Neural cell (in vitro differentiated cells): Measurements from ENCODE around the gene PNPLA2. TPM values are rescaled to one million over a fixed set of nuclear protein-coding genes. Genes with fewer than 3 reads are reported as not detected.
A peak's percentile ranks its signal among the peaks of the same experiment; 100 is the strongest.

Experiments
- H2AFZ ChIP-seq: fragments of 200-600, 300-800 bp; sonication (generic), shearing (Covaris generic); 2 replicates; pipeline ENCODE4 v1.6.0; 2014; ENCODE audit warnings: low read depth, mild to moderate bottlenecking, antibody characterized with exemption, low read length, moderate library complexity
- H3F3A ChIP-seq: fragments of 200-600 bp; shearing (Covaris generic); 2 replicates; pipeline ENCODE4 v1.6.1; 2016; ENCODE audit warnings: mild to moderate bottlenecking, moderate library complexity, mixed read lengths, antibody characterized with exemption, low read length; ENCODE audit not compliant: insufficient read depth, poor library complexity, severe bottlenecking
- H3K27ac ChIP-seq: fragments of 200-600, 300-800 bp; sonication (generic), shearing (Covaris generic); 2 replicates; pipeline ENCODE4 v1.5.1; 2014; ENCODE audit warnings: mild to moderate bottlenecking, low read length, moderate library complexity
- H3K27me3 ChIP-seq: fragments of 300-800, 200-600 bp; sonication (generic), shearing (Covaris generic); 2 replicates; pipeline ENCODE4 v1.6.0; 2014; ENCODE audit warnings: mild to moderate bottlenecking, low read depth, low read length, moderate library complexity; ENCODE audit not compliant: insufficient read depth
- H3K36me3 ChIP-seq: fragments of 300-800, 200-600 bp; sonication (generic), shearing (Covaris generic); 2 replicates; pipeline ENCODE4 v1.5.1; 2014; ENCODE audit warnings: mild to moderate bottlenecking, antibody characterized with exemption, low read length, moderate library complexity; ENCODE audit not compliant: insufficient read depth
- H3K4me2 ChIP-seq: fragments of 300-800, 200-600 bp; sonication (generic), shearing (Covaris generic); 2 replicates; pipeline ENCODE4 v1.6.0; 2014; ENCODE audit warnings: mild to moderate bottlenecking, low read length
- H3K4me3 ChIP-seq: fragments of 300-800, 200-600 bp; sonication (generic), shearing (Covaris generic); 2 replicates; pipeline ENCODE4 v1.5.1; 2014; ENCODE audit warnings: mild to moderate bottlenecking, low read length, moderate library complexity
- H3K79me2 ChIP-seq: fragments of 200-600 bp; shearing (Covaris generic); replicated peaks from 2 replicates; pipeline ENCODE4 v1.6.0; 2014; ENCODE audit warnings: mild to moderate bottlenecking, low read length, moderate library complexity; ENCODE audit not compliant: insufficient read depth
- H3K9ac ChIP-seq: fragments of 300-800, 200-600 bp; sonication (generic), shearing (Covaris generic); 2 replicates; pipeline ENCODE4 v1.6.1; 2016; ENCODE audit warnings: mild to moderate bottlenecking, low read length, mixed read lengths
- H3K9me2 ChIP-seq: fragments of 200-600 bp; shearing (Covaris generic); 2 replicates; pipeline ENCODE4 v1.6.1; 2016; ENCODE audit warnings: mild to moderate bottlenecking, low read length, mixed read lengths; ENCODE audit not compliant: insufficient read depth
- H3K9me3 ChIP-seq: fragments of 200-600, 300-800 bp; sonication (generic), shearing (Covaris generic); 2 replicates; pipeline ENCODE4 v1.6.1; 2016; ENCODE audit warnings: mild to moderate bottlenecking, mixed run types, low read length, moderate library complexity, mixed read lengths
- H4K20me1 ChIP-seq: fragments of 200-600 bp; shearing (Covaris generic); 2 replicates; pipeline ENCODE4 v1.6.1; 2016; ENCODE audit warnings: mild to moderate bottlenecking, mixed run types; ENCODE audit not compliant: insufficient read depth
- EP300 ChIP-seq: fragments of 450-650 bp; conservative IDR thresholded peaks from 2 replicates; pipeline ENCODE4 v1.6.1; 2014; ENCODE audit warnings: antibody characterized with exemption, mild to moderate bottlenecking, moderate library complexity; ENCODE audit not compliant: poor library complexity, severe bottlenecking
- EZH2 ChIP-seq: fragments of 200-600, 300-800 bp; shearing (Covaris generic), sonication (generic); IDR thresholded peaks from 2 replicates; pipeline ENCODE4 v1.6.1; 2014; ENCODE audit warnings: antibody characterized with exemption, low read length, borderline replicate concordance, mild to moderate bottlenecking; ENCODE audit not compliant: insufficient read depth, poor library complexity, severe bottlenecking
- MXI1 ChIP-seq: fragments of 450-650 bp; conservative IDR thresholded peaks from 2 replicates; pipeline ENCODE4 v1.6.1; 2014; ENCODE audit warnings: antibody characterized with exemption, mild to moderate bottlenecking; ENCODE audit not compliant: poor library complexity, severe bottlenecking
- POLR2AphosphoS5 ChIP-seq: IDR thresholded peaks from 2 replicates; pipeline ENCODE4 v1.6.1; 2012
- RAD21 ChIP-seq: fragments of 450-650 bp; conservative IDR thresholded peaks from 2 replicates; pipeline ENCODE4 v1.6.1; 2014; ENCODE audit warnings: antibody characterized with exemption, mild to moderate bottlenecking, moderate library complexity
- SMC3 ChIP-seq: fragments of 450-650 bp; conservative IDR thresholded peaks from 2 replicates; pipeline ENCODE4 v1.6.1; 2014; ENCODE audit warnings: antibody characterized with exemption, mild to moderate bottlenecking, moderate library complexity; ENCODE audit not compliant: poor library complexity
- TAF1 ChIP-seq: IDR thresholded peaks from 2 replicates; pipeline ENCODE4 v1.6.1; 2012; ENCODE audit warnings: low read depth
- polyA plus RNA-seq: library from polyadenylated mRNA; depleted of rRNA; stranded (reverse); fragments of >200 nt; gene quantifications from 2 replicates; pipeline ENCODE4 v1.2.3, GENCODE V29; 2014
- TF ChIP-seq, protein P1 (sequence below): IDR thresholded peaks from 2 replicates; pipeline ENCODE4 v1.6.1; 2012; ENCODE audit warnings: borderline replicate concordance
- TF ChIP-seq, protein P2 (sequence below): fragments of 450-650 bp; IDR thresholded peaks from 2 replicates; pipeline ENCODE4 v1.5.1; 2014; ENCODE audit warnings: antibody characterized with exemption, mild to moderate bottlenecking, moderate library complexity; ENCODE audit not compliant: poor library complexity, severe bottlenecking

Gene PNPLA2
- polyA plus RNA-seq, 1 donor from 2014 or later, result 7.8 TPM

DNA sequence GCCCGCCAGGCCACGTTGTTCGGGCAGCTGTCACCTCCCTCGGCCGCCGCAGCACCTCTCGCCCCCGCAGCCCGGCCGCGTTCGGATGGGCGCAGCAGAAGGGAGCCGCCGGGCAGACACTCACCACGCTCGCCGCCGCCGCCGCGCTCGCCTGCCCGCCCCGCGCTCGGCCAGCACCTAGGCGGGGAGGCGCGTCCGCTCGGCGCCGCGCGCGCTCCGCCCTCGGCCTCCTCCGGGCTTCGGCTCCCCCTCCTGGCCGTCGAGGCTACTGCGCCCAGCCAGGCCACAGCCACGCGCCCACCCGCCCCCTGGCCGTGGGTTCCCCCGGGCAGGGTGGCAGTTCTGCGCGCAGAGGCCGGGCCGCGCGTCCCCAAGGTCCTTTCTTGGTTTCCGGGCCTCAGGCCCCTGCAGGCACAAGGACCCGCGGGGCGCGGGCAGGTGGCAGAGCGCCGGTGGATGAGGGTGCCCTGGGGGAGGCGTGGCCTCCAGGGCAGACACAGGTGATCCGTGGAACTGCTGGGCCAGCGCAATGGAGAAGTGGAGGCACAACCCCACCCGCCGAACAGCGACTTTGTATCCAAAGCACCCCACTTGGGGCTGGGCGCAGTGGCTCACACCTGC lies 20.5 kb upstream of the PNPLA2 start, which contains the start of gene SLC25A22:
SLC25A22 (minus strand) TSS at position 189 of the 621 bp plus-strand sequence. CDS start 3,275 bp downstream, outside the sequence.
- Histone ChIP-seq H3K36me3 (no peaks in the 10 kb centered on the region), H3K9me3 (no peaks in the 10 kb centered on the region), H3K27ac (peak within 1 kb of the TSS; percentile 99), H2AFZ (peak within 1 kb of the TSS; percentile 68), H3K79me2 (peaks cover 13% of the 10 kb centered on the region), H3K9me2 (no peaks in the 10 kb centered on the region), H3K9ac (peak within 1 kb of the TSS; percentile 99), H4K20me1 (no peaks in the 10 kb centered on the region), H3K4me3 (peak within 1 kb of the TSS; percentile 100), H3K27me3 (no peaks in the 10 kb centered on the region), H3F3A (no peaks in the 10 kb centered on the region), H3K4me2 (peak within 1 kb of the TSS; percentile 63)
- TF ChIP-seq TAF1 (no peak), EZH2 (no peak), SMC3 (peak; percentile 79), EP300 (no peak), MXI1 (peak; percentile 54), POLR2AphosphoS5 (peak; percentile 74), RAD21 (peak; percentile 72)
- TF ChIP-seq, protein P1, sequence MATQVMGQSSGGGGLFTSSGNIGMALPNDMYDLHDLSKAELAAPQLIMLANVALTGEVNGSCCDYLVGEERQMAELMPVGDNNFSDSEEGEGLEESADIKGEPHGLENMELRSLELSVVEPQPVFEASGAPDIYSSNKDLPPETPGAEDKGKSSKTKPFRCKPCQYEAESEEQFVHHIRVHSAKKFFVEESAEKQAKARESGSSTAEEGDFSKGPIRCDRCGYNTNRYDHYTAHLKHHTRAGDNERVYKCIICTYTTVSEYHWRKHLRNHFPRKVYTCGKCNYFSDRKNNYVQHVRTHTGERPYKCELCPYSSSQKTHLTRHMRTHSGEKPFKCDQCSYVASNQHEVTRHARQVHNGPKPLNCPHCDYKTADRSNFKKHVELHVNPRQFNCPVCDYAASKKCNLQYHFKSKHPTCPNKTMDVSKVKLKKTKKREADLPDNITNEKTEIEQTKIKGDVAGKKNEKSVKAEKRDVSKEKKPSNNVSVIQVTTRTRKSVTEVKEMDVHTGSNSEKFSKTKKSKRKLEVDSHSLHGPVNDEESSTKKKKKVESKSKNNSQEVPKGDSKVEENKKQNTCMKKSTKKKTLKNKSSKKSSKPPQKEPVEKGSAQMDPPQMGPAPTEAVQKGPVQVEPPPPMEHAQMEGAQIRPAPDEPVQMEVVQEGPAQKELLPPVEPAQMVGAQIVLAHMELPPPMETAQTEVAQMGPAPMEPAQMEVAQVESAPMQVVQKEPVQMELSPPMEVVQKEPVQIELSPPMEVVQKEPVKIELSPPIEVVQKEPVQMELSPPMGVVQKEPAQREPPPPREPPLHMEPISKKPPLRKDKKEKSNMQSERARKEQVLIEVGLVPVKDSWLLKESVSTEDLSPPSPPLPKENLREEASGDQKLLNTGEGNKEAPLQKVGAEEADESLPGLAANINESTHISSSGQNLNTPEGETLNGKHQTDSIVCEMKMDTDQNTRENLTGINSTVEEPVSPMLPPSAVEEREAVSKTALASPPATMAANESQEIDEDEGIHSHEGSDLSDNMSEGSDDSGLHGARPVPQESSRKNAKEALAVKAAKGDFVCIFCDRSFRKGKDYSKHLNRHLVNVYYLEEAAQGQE, result no peak
- TF ChIP-seq, protein P2, sequence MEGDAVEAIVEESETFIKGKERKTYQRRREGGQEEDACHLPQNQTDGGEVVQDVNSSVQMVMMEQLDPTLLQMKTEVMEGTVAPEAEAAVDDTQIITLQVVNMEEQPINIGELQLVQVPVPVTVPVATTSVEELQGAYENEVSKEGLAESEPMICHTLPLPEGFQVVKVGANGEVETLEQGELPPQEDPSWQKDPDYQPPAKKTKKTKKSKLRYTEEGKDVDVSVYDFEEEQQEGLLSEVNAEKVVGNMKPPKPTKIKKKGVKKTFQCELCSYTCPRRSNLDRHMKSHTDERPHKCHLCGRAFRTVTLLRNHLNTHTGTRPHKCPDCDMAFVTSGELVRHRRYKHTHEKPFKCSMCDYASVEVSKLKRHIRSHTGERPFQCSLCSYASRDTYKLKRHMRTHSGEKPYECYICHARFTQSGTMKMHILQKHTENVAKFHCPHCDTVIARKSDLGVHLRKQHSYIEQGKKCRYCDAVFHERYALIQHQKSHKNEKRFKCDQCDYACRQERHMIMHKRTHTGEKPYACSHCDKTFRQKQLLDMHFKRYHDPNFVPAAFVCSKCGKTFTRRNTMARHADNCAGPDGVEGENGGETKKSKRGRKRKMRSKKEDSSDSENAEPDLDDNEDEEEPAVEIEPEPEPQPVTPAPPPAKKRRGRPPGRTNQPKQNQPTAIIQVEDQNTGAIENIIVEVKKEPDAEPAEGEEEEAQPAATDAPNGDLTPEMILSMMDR, result peak; percentile 95

DNA sequence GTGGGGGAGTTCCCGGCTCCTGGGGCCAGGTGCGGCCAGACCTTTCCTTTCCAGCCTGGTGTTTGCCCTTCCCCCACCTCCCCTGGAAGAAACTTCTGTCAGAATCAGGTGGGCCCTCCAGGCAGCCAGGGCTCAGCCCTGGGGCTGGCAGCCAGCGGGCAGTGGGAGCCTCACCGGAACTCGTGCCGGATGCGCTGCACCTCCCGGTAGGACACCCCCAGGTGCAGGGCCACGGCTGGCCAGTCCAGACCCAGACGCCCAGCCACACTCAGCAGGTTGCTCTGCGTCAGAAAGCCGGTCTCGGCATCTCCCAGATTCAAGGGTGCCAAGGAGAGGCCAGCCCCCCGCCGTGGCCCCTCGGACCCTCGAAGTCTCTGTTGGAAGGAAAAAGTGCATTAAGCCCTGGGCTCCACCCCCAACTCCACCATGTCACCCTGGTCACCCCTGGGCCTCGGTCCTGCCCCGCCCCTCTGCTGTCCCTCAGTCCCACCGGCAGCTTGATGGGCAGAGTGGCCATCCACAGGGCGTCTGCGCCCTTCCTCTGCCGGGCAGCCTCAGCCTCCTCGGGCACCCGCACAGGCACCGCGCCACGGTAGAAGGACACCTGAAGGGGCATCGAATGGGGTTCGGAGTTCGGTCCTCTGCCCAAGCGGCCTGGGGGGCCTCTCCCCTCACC lies 18.9 kb upstream of the PNPLA2 start:
- Histone ChIP-seq H2AFZ (no peak overlapping the region), H3F3A (no peaks in the 10 kb centered on the region)

More for the DNA sequence above, 18.9 kb upstream of the PNPLA2 start:
- Histone ChIP-seq H3K9me3 (no peaks in the 10 kb centered on the region), H3K27ac (no peak overlapping the region), H3K4me2 (no peak overlapping the region), H3K79me2 (peaks cover 13% of the 10 kb centered on the region), H3K4me3 (no peak overlapping the region), H3K9me2 (no peaks in the 10 kb centered on the region), H3K9ac (no peak overlapping the region), H3K36me3 (no peaks in the 10 kb centered on the region), H3K27me3 (no peaks in the 10 kb centered on the region), H4K20me1 (no peaks in the 10 kb centered on the region)
- TF ChIP-seq RAD21 (no peak), EZH2 (no peak), MXI1 (no peak), SMC3 (no peak)
- TF ChIP-seq, protein P1, result no peak
